Measurements from ENCODE around the gene WNT4. TPM values are rescaled to one million over a fixed set of nuclear protein-coding genes. Genes with fewer than 3 reads are reported as not detected.

Gene WNT4
- total RNA-seq: not detected

GRCh38 chr1:22143065-22144033 is at the start of gene WNT4:
WNT4 (minus strand) TSS chr1:22143097; CDS start chr1:22142922, 175 bp downstream.
- no peak for DNase-seq
- Mint-ChIP-seq H3K27me3 (peaks cover 56% of the 10 kb centered on the region), H3K9me3 (no peaks in the 10 kb centered on the region), H3K27ac (no peak within 1 kb of the TSS), H3K4me1 (peaks cover 6% of the 10 kb centered on the region), H3K4me3 (peak within 1 kb of the TSS; percentile 66), H3K36me3 (ENCODE audit: low read depth) (no peaks in the 10 kb centered on the region)
- POLR2A ChIA-PET: no interaction called here
- CTCF ChIA-PET: interaction anchor here (1.5 kb wide), 1 partner anchor 104 kb away, joined by 3 read pairs; no protein-coding TSS in a partner anchor

- Mint-ChIP-seq H3K4me1 (no peaks in the 10 kb centered on the region), H3K27ac (no peak overlapping the region), H3K4me3 (no peak overlapping the region), H3K9me3 (no peaks in the 10 kb centered on the region), H3K36me3 (ENCODE audit: low read depth) (no peaks in the 10 kb centered on the region), H3K27me3 (peaks cover 6% of the 10 kb centered on the region)
- CTCF ChIA-PET: no interaction called here
- POLR2A ChIA-PET: no interaction called here
- DNase-seq: no peak
These were observed 47.8 kb upstream of the WNT4 start for GRCh38 chr1:22190731-22191130.

- H3K9me3 Mint-ChIP-seq: no peaks in the 10 kb centered on the region
- H3K27ac Mint-ChIP-seq: no peak overlapping the region
- no peaks in the 10 kb centered on the region for H3K4me1 Mint-ChIP-seq
- CTCF ChIA-PET: no interaction called here
- H3K36me3 Mint-ChIP-seq (ENCODE audit: low read depth): no peaks in the 10 kb centered on the region
- H3K4me3 Mint-ChIP-seq: no peak overlapping the region
- DNase-seq: no peak
- POLR2A ChIA-PET: no interaction called here
- H3K27me3 Mint-ChIP-seq: peaks cover 6% of the 10 kb centered on the region
These were observed 47.4 kb upstream of the WNT4 start for GRCh38 chr1:22190251-22190650.

- H3K36me3 Mint-ChIP-seq (ENCODE audit: low read depth): no peaks in the 10 kb centered on the region
- peaks cover 6% of the 10 kb centered on the region for H3K27me3 Mint-ChIP-seq
- H3K4me1 Mint-ChIP-seq: no peaks in the 10 kb centered on the region
- H3K4me3 Mint-ChIP-seq: no peak overlapping the region
- ChIA-PET CTCF (no interaction called here), POLR2A (no interaction called here)
- DNase-seq: no peak
- H3K9me3 Mint-ChIP-seq: no peaks in the 10 kb centered on the region
- H3K27ac Mint-ChIP-seq: no peak overlapping the region
These were observed 46.7 kb upstream of the WNT4 start for GRCh38 chr1:22189619-22190018.

GRCh38 chr1:22188914-22189313 is 46.0 kb upstream of the WNT4 start:
- Mint-ChIP-seq H3K27ac (no peak overlapping the region), H3K36me3 (ENCODE audit: low read depth) (no peaks in the 10 kb centered on the region), H3K27me3 (peaks cover 6% of the 10 kb centered on the region), H3K9me3 (no peaks in the 10 kb centered on the region), H3K4me1 (no peaks in the 10 kb centered on the region), H3K4me3 (no peak overlapping the region)
- CTCF ChIA-PET: no interaction called here
- POLR2A ChIA-PET: no interaction called here
- DNase-seq: no peak

GRCh38 chr1:22188436-22188835 is 45.5 kb upstream of the WNT4 start:
- Mint-ChIP-seq H3K4me3 (no peak overlapping the region), H3K9me3 (no peaks in the 10 kb centered on the region), H3K36me3 (ENCODE audit: low read depth) (no peaks in the 10 kb centered on the region), H3K27me3 (peaks cover 8% of the 10 kb centered on the region), H3K27ac (no peak overlapping the region), H3K4me1 (no peaks in the 10 kb centered on the region)
- DNase-seq: no peak
- CTCF ChIA-PET: no interaction called here
- POLR2A ChIA-PET: no interaction called here

- Mint-ChIP-seq H3K27me3 (peaks cover 16% of the 10 kb centered on the region), H3K4me3 (no peak overlapping the region), H3K4me1 (no peaks in the 10 kb centered on the region), H3K36me3 (ENCODE audit: low read depth) (no peaks in the 10 kb centered on the region), H3K9me3 (no peaks in the 10 kb centered on the region), H3K27ac (no peak overlapping the region)
- DNase-seq: no peak
- ChIA-PET CTCF (no interaction called here), POLR2A (no interaction called here)
These were observed 43.4 kb upstream of the WNT4 start for GRCh38 chr1:22186311-22186710.

GRCh38 chr1:22184892-22185612 is 42.2 kb upstream of the WNT4 start:
- POLR2A ChIA-PET: no interaction called here
- Mint-ChIP-seq H3K4me3 (no peak overlapping the region), H3K36me3 (ENCODE audit: low read depth) (no peaks in the 10 kb centered on the region), H3K9me3 (no peaks in the 10 kb centered on the region), H3K27ac (no peak overlapping the region), H3K27me3 (peaks cover 15% of the 10 kb centered on the region), H3K4me1 (no peaks in the 10 kb centered on the region)
- CTCF ChIA-PET: no interaction called here
- no peak for DNase-seq

- no peaks in the 10 kb centered on the region for H3K9me3 Mint-ChIP-seq
- CTCF ChIA-PET: no interaction called here
- no peaks in the 10 kb centered on the region for H3K36me3 Mint-ChIP-seq (ENCODE audit: low read depth)
- no peak overlapping the region for H3K4me3 Mint-ChIP-seq
- no peaks in the 10 kb centered on the region for H3K4me1 Mint-ChIP-seq
- no peak overlapping the region for H3K27ac Mint-ChIP-seq
- POLR2A ChIA-PET: no interaction called here
- peaks cover 21% of the 10 kb centered on the region for H3K27me3 Mint-ChIP-seq
- DNase-seq: no peak
These were observed 41.6 kb upstream of the WNT4 start for GRCh38 chr1:22184454-22184853.

- ChIA-PET CTCF (interaction anchor here (0.6 kb wide), 1 partner anchor 16 kb away, joined by 3 read pairs; no protein-coding TSS in a partner anchor), POLR2A (no interaction called here)
- no peaks in the 10 kb centered on the region for H3K9me3 Mint-ChIP-seq
- H3K27me3 Mint-ChIP-seq: peaks cover 21% of the 10 kb centered on the region
- H3K27ac Mint-ChIP-seq: no peak overlapping the region
- no peak for DNase-seq
- no peaks in the 10 kb centered on the region for H3K4me1 Mint-ChIP-seq
- no peak overlapping the region for H3K4me3 Mint-ChIP-seq
- H3K36me3 Mint-ChIP-seq (ENCODE audit: low read depth): no peaks in the 10 kb centered on the region
These were observed 39.8 kb upstream of the WNT4 start for GRCh38 chr1:22182715-22183114.

GRCh38 chr1:22179197-22179803 is 36.4 kb upstream of the WNT4 start:
- no peak overlapping the region for H3K27ac Mint-ChIP-seq
- DNase-seq: no peak
- H3K36me3 Mint-ChIP-seq (ENCODE audit: low read depth): no peaks in the 10 kb centered on the region
- ChIA-PET POLR2A (no interaction called here), CTCF (no interaction called here)
- H3K27me3 Mint-ChIP-seq: peaks cover 19% of the 10 kb centered on the region
- no peaks in the 10 kb centered on the region for H3K9me3 Mint-ChIP-seq
- H3K4me1 Mint-ChIP-seq: peaks cover 1% of the 10 kb centered on the region
- no peak overlapping the region for H3K4me3 Mint-ChIP-seq

- Mint-ChIP-seq H3K9me3 (no peaks in the 10 kb centered on the region), H3K27me3 (peaks cover 15% of the 10 kb centered on the region), H3K4me3 (no peak overlapping the region), H3K4me1 (peaks cover 1% of the 10 kb centered on the region), H3K27ac (no peak overlapping the region), H3K36me3 (ENCODE audit: low read depth) (no peaks in the 10 kb centered on the region)
- POLR2A ChIA-PET: no interaction called here
- CTCF ChIA-PET: no interaction called here
- DNase-seq: no peak
These were observed 34.6 kb upstream of the WNT4 start for GRCh38 chr1:22177354-22178003.

GRCh38 chr1:22176258-22176657 is 33.4 kb upstream of the WNT4 start:
- H3K9me3 Mint-ChIP-seq: no peaks in the 10 kb centered on the region
- peaks cover 8% of the 10 kb centered on the region for H3K27me3 Mint-ChIP-seq
- H3K36me3 Mint-ChIP-seq (ENCODE audit: low read depth): no peaks in the 10 kb centered on the region
- no peak overlapping the region for H3K27ac Mint-ChIP-seq
- DNase-seq: no peak
- POLR2A ChIA-PET: no interaction called here
- peaks cover 1% of the 10 kb centered on the region for H3K4me1 Mint-ChIP-seq
- CTCF ChIA-PET: no interaction called here
- no peak overlapping the region for H3K4me3 Mint-ChIP-seq
